MCF 10A (cell line): ENCODE measurements around the gene SLC9A6. TPM values are rescaled to one million over a fixed set of nuclear protein-coding genes. Genes with fewer than 3 reads are reported as not detected.
A peak's percentile ranks its signal among the peaks of the same experiment; 100 is the strongest.
"Not testable (repeated sequence)": the region's sequence is repeated elsewhere in the genome, so short reads cannot be mapped to it uniquely, and the experiment has no call there.

ENCODE experiments used
- BruUV-seq: library from RNA; stranded (reverse); fragments of 400-500 nt; replicated peaks from 2 replicates; lab custom pipeline; 2021; lab: Mats Ljungman, UMichigan
- CTCF ChIA-PET: fragments of 300-600 bp; sonication (Branson Sonifier 250); formaldehyde crosslinking; extraction: SDS; loops from one replicate; lab custom pipeline; 2021; ENCODE audit warnings: antibody characterized with exemption, inconsistent platforms; lab: Yijun Ruan, JAX
- POLR2A ChIA-PET: fragments of 300-600, 350-650 bp; sonication (Branson Sonifier 250); formaldehyde crosslinking; extraction: SDS; loops from one replicate; lab custom pipeline; 2020; ENCODE audit warnings: antibody characterized with exemption, inconsistent platforms; lab: Yijun Ruan, JAX
- DNase-seq: peaks from one replicate; pipeline ENCODE4 v3.0.0-alpha.2; 2018; ENCODE audit not compliant: unreplicated experiment
- H3K27ac Mint-ChIP-seq: one replicate; pipeline ENCODE4 v1.8.0; 2022; ENCODE audit warnings: mild to moderate bottlenecking, low read depth, mixed read lengths; ENCODE audit not compliant: unreplicated experiment
- H3K27me3 Mint-ChIP-seq: one replicate; pipeline ENCODE4 v1.8.0; 2022; ENCODE audit warnings: mixed read lengths; ENCODE audit not compliant: insufficient read depth, unreplicated experiment
- H3K36me3 Mint-ChIP-seq: one replicate; pipeline ENCODE4 v1.8.0; 2022; ENCODE audit warnings: mild to moderate bottlenecking, moderate library complexity, mixed read lengths; ENCODE audit not compliant: insufficient read depth, unreplicated experiment
- H3K4me1 Mint-ChIP-seq: one replicate; pipeline ENCODE4 v1.8.0; 2022; ENCODE audit warnings: mixed read lengths; ENCODE audit not compliant: insufficient read depth, unreplicated experiment
- H3K4me3 Mint-ChIP-seq: one replicate; pipeline ENCODE4 v1.8.0; 2022; ENCODE audit warnings: mild to moderate bottlenecking, moderate library complexity, mixed read lengths; ENCODE audit not compliant: unreplicated experiment
- H3K9me3 Mint-ChIP-seq: one replicate; pipeline ENCODE4 v1.8.0; 2022; ENCODE audit warnings: mixed read lengths; ENCODE audit not compliant: unreplicated experiment
- intact Hi-C: fragments of 100-400 bp; cut with micrococcal nuclease; formaldehyde crosslinking; loops from 2 replicates; pipeline ENCODE4 v1.14.1; 2022
- total RNA-seq: library from RNA; stranded (reverse); gene quantifications from 2 replicates; pipeline ENCODE4 v1.2.3, GENCODE V29; 2022
- TF ChIP-seq, protein P1 (sequence below): fragments of 200-600 bp; IDR thresholded peaks from one replicate; pipeline ENCODE4 v1.8.0; 2022; ENCODE audit warnings: antibody characterized with exemption, mild to moderate bottlenecking; ENCODE audit not compliant: unreplicated experiment

Gene SLC9A6
- total RNA-seq, 1 experiment from 2014 or later = 8.1 TPM

DNA sequence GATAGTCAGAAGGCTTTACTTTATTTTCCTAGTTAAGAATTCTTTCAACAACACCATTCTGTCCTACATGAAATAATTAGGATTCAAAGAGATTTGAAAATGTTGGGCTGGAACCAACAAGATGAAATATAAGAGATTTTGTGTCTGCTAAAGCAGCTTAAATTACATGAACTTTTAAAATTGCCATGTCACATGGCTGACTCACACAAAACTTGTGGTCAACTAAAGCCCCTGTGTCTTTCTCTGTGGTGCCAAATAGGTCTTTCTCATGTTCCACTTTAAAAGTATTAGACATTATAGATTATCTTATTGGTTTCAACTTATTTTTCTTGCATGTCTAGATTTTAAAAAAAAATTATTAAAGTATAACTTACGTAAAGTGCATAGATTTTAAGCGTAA, 101.3 kb downstream of the SLC9A6 start:
- no TSS peak for BruUV-seq
- H3K36me3 Mint-ChIP-seq = no peaks in the 10 kb centered on the region
- TF ChIP-seq, protein P1, sequence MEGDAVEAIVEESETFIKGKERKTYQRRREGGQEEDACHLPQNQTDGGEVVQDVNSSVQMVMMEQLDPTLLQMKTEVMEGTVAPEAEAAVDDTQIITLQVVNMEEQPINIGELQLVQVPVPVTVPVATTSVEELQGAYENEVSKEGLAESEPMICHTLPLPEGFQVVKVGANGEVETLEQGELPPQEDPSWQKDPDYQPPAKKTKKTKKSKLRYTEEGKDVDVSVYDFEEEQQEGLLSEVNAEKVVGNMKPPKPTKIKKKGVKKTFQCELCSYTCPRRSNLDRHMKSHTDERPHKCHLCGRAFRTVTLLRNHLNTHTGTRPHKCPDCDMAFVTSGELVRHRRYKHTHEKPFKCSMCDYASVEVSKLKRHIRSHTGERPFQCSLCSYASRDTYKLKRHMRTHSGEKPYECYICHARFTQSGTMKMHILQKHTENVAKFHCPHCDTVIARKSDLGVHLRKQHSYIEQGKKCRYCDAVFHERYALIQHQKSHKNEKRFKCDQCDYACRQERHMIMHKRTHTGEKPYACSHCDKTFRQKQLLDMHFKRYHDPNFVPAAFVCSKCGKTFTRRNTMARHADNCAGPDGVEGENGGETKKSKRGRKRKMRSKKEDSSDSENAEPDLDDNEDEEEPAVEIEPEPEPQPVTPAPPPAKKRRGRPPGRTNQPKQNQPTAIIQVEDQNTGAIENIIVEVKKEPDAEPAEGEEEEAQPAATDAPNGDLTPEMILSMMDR = no peak
- intact Hi-C loops = no loop called here
- ChIA-PET POLR2A (no interaction called here), CTCF (no interaction called here)
- H3K9me3 Mint-ChIP-seq = no peaks in the 10 kb centered on the region
- peak; percentile 16 for DNase-seq
- no peaks in the 10 kb centered on the region for H3K4me1 Mint-ChIP-seq
- no peak overlapping the region for H3K27ac Mint-ChIP-seq
- H3K4me3 Mint-ChIP-seq = no peak overlapping the region
- peaks cover 22% of the 10 kb centered on the region for H3K27me3 Mint-ChIP-seq

DNA sequence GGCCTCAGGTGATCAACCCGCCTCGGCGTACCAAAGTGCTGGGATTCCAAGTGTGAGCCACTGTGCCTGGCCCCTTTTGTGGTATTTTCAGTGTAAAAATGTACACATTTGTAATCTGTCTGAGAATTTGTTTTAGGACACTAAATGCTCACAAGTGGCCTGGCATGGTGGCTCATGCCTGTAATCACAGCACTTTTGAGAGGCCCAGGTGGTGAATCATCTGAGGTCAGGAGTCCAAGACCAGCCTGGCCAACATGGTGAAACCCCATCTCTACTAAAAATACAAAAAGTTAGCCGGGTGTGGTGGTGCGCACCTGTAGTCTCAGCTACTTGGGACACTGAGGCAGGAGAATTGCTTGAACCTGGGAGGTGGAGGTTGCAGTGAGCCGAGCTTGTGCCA, 106.7 kb downstream of the SLC9A6 start:
- H3K4me3 Mint-ChIP-seq, H3K27ac Mint-ChIP-seq, BruUV-seq, DNase-seq, CTCF ChIA-PET, intact Hi-C loops, H3K36me3 Mint-ChIP-seq, H3K4me1 Mint-ChIP-seq, H3K9me3 Mint-ChIP-seq, H3K27me3 Mint-ChIP-seq: not testable (repeated sequence)
- POLR2A ChIA-PET = interaction anchor here (0.6 kb wide), 1 partner anchor 78 kb away, joined by 3 read pairs; no protein-coding TSS in a partner anchor

DNA sequence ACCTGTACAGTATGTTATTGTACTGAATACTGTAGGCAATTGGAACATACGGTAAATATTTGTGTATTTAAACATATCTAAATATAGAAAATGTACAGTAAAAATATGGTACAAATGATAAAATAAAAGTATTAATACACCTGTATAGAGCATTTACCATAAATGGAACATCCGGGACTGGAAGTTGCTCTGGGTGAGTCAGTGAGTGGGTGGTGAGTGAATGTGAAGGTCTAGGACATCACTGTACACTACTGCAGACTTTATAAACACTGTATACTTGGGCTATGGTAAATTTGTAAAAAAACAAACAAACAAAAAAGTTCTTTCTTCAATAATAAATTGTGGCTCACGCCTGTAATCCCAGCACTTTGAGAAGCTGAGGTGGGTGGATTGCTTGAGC, 109.7 kb downstream of the SLC9A6 start:
- no TSS peak for BruUV-seq
- peak; percentile 40 for DNase-seq
- Mint-ChIP-seq H3K27ac (no peak overlapping the region), H3K9me3 (peaks cover 8% of the 10 kb centered on the region), H3K4me1 (no peaks in the 10 kb centered on the region), H3K4me3 (no peak overlapping the region), H3K27me3 (no peaks in the 10 kb centered on the region), H3K36me3 (no peaks in the 10 kb centered on the region)
- intact Hi-C loops = no loop called here
- TF ChIP-seq, protein P1 = no peak
- CTCF ChIA-PET = interaction anchor here (1.3 kb wide), 1 partner anchor 9 kb away, joined by 3 read pairs; no protein-coding TSS in a partner anchor
- POLR2A ChIA-PET = no interaction called here

Other genes starting within 250 kb of the SLC9A6 start
- gene CT45A3, start 217.2 kb upstream of the SLC9A6 start, total RNA-seq = not detected in 2 replicates
- not detected in 2 replicates for gene CT45A5, start 199.9 kb upstream of the SLC9A6 start, total RNA-seq
- not detected in 2 replicates for gene CT45A6, start 182.6 kb upstream of the SLC9A6 start, total RNA-seq
- gene CT45A2, start 165.4 kb upstream of the SLC9A6 start, total RNA-seq = not detected in 2 replicates
- gene CT45A7, start 148.2 kb upstream of the SLC9A6 start, total RNA-seq = not detected in 2 replicates
- gene CT45A8, start 130.9 kb upstream of the SLC9A6 start, total RNA-seq = not detected in 2 replicates
- not detected in 2 replicates for gene CT45A9, start 113.6 kb upstream of the SLC9A6 start, total RNA-seq
- gene CT45A10, start 92.0 kb upstream of the SLC9A6 start, total RNA-seq = not detected in 2 replicates
- gene SAGE1, start 91.7 kb upstream of the SLC9A6 start, total RNA-seq = not detected in 2 replicates
- 24.1 and 27.7 TPM in 2 replicates for gene MMGT1, start 11.4 kb upstream of the SLC9A6 start, total RNA-seq
- 16.6 and 19.4 TPM in 2 replicates for gene FHL1, start 162.1 kb downstream of the SLC9A6 start, total RNA-seq